ENCODE results near the gene FTH1.
"Not testable (repeated sequence)": the region's sequence is repeated elsewhere in the genome, so short reads cannot be mapped to it uniquely, and the experiment has no call there.

Gene FTH1

GRCh38 chr11:61963282-61964057, 4.0 kb downstream of the FTH1 start:
- DNase-seq: no peak

- no peak for DNase-seq
Measured at GRCh38 chr11:61963016-61963281, 4.5 kb downstream of the FTH1 start.

- no peak for DNase-seq
Measured at GRCh38 chr11:61962213-61963015, 5.0 kb downstream of the FTH1 start.

DNA sequence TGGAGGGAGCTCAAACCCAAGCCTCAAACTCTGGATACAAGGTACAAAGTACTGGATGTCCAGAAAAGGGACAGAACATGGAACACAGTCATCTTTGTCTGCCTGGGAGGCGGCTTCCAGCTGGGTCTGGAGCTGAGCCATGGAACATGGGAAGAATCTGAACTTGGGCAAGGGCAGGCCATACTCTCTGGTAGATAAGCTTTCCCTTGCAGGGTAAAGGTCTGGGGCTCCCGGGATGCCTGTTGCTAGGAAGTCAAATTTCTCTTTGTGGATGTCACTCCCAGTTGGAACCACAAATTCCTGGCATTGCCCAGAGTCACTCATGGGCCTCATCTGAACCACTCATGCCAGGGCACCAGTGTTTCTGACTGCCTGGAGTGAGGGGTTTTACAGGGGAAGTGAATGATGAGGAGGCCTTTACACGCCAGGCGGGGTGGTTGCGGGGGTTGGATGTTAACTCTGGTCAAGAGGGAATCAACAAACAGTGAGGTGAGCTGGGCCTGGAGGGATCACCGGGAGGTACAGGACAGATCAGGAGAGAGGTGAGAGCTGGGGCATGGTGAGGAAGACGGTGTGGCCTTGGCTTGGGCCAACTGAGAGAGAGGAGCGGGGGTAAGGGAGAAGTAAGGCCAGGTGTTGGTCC, 5.7 kb downstream of the FTH1 start:
- no peak for DNase-seq

GRCh38 chr11:61960532-61960931, 6.9 kb downstream of the FTH1 start:
- no peak for DNase-seq

GRCh38 chr11:61959678-61960077, 7.8 kb downstream of the FTH1 start:
- DNase-seq: no peak

DNA sequence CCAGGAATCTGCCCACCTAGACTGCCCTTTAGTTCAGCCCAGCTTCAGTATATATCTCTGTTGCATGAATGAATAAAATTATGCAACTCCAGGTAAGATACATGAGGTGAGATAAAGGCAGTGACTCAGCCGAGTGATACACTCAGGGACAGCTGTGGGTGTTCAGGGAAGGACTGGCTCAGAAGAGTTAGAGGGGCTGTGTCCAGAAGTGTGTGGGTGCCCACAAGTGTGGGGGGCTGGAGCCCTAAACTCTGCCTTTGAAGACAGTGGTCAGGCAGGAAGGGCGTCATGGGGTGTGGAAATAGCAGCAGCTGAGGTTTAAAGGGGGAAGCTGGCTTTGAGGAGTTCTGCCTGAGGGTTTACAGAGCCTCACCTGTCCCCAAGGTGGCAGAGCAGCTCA, 8.3 kb downstream of the FTH1 start:
- DNase-seq: no peak

DNA sequence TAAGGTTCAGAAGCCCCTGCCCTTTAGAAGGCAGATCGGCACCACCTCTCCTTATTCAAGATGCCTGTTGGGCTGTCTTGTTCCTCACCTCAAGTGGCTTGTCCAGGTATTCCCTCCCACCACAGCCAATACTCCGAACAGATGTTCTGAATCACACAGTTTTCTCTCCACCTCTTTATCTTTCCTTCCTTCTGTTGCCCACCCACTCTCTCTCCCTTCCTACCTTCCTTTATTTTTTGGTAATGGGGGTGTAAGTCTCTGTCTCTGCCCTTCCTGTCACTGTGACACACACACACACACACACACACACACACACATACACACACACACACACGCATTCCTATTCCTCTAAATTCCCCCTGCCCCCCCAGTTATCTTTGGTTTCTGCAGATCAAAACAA, 8.8 kb downstream of the FTH1 start:
- DNase-seq: no peak

- no peak for DNase-seq
Measured at GRCh38 chr11:61957021-61957770, 10.2 kb downstream of the FTH1 start.

DNA sequence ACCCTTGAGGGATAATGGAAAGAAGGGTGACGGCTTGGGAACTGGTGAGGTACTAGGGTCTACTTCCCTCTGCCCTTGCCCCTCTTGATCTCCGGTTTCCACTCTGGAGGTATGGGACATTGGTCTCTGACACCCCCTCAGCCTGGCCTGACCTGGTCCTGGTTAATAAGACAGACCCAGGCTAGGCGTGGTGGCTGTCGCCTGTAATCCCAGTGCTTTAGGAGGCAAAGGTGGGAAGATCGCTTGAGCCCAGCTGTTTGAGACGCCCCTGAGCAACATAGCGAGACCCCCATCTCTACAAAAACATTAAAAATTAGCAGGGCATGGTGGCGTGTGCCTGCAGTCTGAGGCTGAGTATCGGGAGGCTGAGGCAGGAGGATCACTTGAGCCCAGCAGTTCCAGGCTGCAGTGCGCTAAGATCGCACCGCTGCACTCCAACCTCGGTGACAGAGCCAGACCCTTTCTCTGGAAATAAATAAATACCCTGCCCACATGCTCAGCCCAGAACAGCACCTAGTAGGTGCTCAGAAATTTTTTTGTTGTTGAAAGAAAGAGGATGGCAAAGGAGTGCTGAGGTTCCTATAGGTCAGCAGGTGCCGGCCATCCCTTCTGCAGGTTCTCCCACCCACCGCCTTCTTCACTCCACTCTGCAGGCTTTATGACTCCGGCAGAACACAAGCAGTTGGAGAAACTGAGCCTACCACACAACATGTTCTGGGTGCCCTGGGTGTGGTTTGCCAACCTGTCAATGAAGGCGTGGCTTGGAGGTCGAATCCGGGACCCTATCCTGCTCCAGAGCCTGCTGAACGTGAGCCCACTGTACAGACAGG, 11.0 kb downstream of the FTH1 start:
- DNase-seq: no peak

DNA sequence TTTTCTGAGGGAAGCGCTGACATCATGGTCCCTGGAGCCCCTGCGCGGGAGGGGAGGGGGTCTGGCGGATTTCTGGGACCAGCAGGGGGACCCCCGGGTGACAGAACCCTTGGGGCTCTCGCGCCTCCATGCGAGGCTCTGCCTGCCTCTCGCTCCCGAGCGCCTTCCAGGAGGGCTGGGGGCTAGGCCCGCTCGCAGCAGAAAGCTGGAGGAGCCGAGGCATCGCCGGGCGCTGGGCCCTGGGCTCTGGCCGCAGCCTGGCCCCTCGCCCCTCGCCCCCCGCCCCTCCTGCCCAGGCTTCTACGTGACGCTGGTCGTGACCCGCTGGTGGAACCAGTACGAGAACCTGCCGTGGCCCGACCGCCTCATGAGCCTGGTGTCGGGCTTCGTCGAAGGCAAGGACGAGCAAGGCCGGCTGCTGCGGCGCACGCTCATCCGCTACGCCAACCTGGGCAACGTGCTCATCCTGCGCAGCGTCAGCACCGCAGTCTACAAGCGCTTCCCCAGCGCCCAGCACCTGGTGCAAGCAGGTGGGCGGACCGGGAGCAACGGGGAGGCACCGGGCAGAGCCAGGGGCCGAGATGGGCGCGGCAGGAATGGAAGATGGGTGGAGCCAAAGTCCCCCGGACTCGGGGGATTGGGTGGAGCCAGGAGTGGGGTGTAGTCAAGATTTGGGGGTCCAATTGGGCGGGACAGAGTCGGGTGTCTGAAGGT, 11.9 kb downstream of the FTH1 start:
- DNase-seq: peak; percentile 22

- DNase-seq: peak; percentile 11
Measured at GRCh38 chr11:61954851-61955421, 12.5 kb downstream of the FTH1 start.

GRCh38 chr11:61954106-61954850, 13.2 kb downstream of the FTH1 start:
- no peak for DNase-seq

DNA sequence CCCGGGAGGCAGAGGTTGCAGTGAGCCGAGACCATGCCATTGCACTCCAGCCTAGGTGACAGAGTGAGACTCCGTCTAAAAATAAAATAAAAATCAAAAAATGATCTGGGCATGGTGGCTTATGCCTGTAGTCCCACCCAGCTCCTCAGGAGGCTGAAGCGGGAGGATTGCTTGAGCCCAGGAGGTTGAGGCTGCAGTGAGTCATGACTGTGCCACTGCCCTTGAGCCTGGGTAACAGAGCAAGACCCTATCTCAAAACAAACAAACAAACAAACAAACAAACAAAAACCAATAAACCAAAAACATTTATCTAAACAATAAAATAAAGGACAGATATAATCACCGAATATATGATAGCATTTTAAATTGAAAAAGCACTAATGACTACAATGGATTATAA, 13.8 kb downstream of the FTH1 start:
- DNase-seq: not testable (repeated sequence)

- DNase-seq: no peak
Measured at GRCh38 chr11:61952882-61953281, 14.6 kb downstream of the FTH1 start.

GRCh38 chr11:61951484-61952135, 15.8 kb downstream of the FTH1 start:
- DNase-seq: no peak

DNA sequence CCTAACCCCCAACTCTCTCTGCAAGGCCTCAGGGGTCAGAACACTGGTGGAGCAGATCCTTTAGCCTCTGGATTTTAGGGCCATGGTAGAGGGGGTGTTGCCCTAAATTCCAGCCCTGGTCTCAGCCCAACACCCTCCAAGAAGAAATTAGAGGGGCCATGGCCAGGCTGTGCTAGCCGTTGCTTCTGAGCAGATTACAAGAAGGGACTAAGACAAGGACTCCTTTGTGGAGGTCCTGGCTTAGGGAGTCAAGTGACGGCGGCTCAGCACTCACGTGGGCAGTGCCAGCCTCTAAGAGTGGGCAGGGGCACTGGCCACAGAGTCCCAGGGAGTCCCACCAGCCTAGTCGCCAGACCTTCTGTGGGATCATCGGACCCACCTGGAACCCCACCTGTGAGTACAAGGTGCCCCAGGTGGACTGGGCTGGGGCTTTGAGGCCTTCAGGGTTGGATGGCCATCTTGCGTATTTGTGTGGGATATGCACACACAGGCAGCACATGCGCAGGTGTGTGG, 17.3 kb downstream of the FTH1 start, which contains the start of gene BEST1:
TSS of gene BEST1 (plus strand) at position 317 of the 513 bp plus-strand sequence. CDS start 1,456 bp downstream, outside the sequence.
- DNase-seq: no peak

DNA sequence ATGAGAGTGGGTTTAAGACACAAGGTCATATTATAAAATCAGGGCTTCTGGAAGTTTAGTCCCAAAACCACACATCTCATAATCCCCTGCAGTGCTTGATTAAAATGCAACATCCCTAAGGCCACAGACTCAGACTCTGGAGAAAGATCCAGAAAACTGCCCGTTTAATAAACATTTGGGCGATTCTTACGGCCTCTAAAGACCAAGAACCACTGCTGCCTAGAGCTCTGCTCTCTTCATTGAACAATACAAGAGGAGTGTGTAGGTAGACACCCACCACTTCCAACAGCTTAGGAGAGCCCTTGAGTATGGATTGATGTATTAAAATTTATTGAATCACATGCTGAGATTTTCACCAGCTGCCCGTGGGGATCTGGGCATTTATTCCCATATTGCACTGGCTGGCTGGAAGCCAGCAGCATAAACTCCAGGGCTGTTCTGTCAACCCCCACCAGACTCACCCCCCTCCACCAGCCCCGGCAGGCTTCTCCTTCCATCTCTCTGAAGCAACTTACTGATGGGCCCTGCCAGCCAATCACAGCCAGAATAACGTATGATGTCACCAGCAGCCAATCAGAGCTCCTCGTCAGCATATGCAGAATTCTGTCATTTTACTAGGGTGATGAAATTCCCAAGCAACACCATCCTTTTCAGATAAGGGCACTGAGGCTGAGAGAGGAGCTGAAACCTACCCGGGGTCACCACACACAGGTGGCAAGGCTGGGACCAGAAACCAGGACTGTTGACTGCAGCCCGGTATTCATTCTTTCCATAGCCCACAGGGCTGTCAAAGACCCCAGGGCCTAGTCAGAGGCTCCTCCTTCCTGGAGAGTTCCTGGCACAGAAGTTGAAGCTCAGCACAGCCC, 18.0 kb downstream of the FTH1 start:
- DNase-seq: peak; percentile 84

- DNase-seq: no peak
Measured at GRCh38 chr11:61948505-61948904, 18.9 kb downstream of the FTH1 start.

All from DMS79 (cell line).